Endothelial cell of umbilical vein (primary cell): ENCODE results near the gene MAP3K21.

Source experiments
- EZH2 ChIP-seq: IDR thresholded peaks from 2 replicates; pipeline ENCODE4 v1.6.1; 2012; ENCODE audit warnings: borderline replicate concordance, low read depth, mild to moderate bottlenecking, moderate library complexity, low read length, inconsistent platforms; ENCODE audit not compliant: severe bottlenecking
- FOS ChIP-seq: IDR thresholded peaks from 2 replicates; pipeline ENCODE4 v1.6.1; 2011; ENCODE audit warnings: mild to moderate bottlenecking, low read length, moderate library complexity, borderline replicate concordance; ENCODE audit not compliant: insufficient read depth
- GATA2 ChIP-seq: IDR thresholded peaks from 2 replicates; pipeline ENCODE4 v1.7.0; 2011; ENCODE audit warnings: low read depth, mild to moderate bottlenecking, moderate library complexity, mixed read lengths, low read length; ENCODE audit not compliant: insufficient read length, insufficient read depth
- JUN ChIP-seq: IDR thresholded peaks from 2 replicates; pipeline ENCODE4 v1.6.1; 2011; ENCODE audit warnings: borderline replicate concordance, low read depth; ENCODE audit not compliant: insufficient read length, insufficient read depth
- MYC ChIP-seq: IDR thresholded peaks from one replicate; pipeline ENCODE4 v1.6.1; 2011; ENCODE audit warnings: mild to moderate bottlenecking, low read depth, low read length
- POLR2A ChIP-seq: IDR thresholded peaks from 2 replicates; pipeline ENCODE4 v1.6.1; 2012; ENCODE audit warnings: low read depth, mild to moderate bottlenecking, control low read depth, low read length
- POLR2AphosphoS5 ChIP-seq: IDR thresholded peaks from 2 replicates; pipeline ENCODE4 v1.6.1; 2012; ENCODE audit warnings: low read depth, mild to moderate bottlenecking, control low read depth, low read length, moderate library complexity; ENCODE audit not compliant: insufficient read depth
- TF ChIP-seq, protein P1 (sequence below), 2 donors: IDR thresholded peaks; 1 replicate in 1 of 2; 2 replicates in 1 of 2; pipeline ENCODE4 v1.5.1; 2011; ENCODE audit warnings: low read length in 2 of 2, mild to moderate bottlenecking in 2 of 2, moderate library complexity in 2 of 2, control low read depth in 1 of 2, inconsistent platforms in 1 of 2, low read depth in 1 of 2; ENCODE audit not compliant: insufficient read depth in 1 of 2; ENCODE audit errors: extremely low read depth in 1 of 2
- TF ChIP-seq, protein P2 (sequence below): IDR thresholded peaks from 2 replicates; pipeline ENCODE4 v1.6.1; 2011; ENCODE audit not compliant: insufficient read depth, insufficient read length

DNA sequence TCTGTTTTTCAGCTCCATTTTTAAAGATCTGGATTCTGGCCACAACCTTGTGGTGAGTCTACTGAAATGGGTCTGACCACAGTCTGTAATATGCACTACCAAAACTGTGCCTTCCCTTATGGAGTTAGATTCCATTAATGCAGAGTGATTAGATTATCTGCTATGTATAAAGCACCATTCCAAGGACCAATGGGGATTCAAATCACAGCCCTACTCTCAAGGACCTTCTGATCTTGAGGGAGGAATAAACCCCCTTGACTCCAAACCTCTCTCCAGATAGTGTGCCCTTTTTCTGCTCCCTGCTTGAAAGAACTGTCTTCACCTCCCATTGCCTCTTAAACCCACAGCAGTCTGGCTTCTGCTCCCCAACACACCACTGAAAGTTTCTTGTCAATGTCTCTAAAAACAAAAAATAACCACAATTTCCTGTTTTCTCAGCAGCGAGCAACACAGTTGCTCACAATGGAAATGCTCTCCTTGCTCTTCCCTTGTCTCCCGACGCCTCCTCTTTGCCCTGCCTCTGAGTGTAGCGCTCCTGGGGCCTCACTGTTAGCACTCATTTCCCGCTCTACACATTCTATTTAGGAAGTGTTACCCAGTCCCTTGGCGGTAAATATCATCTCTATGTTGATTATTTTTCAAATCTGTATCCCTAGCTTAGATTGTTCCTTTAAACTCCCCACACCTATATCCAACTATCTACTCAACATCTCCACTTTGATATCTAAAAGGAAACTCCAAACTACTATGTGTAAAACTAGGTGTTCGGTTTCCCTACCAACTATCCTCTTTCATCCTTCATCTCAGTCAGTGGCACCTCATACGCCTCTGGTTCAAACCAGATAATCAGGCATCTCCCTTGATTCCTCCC is 45.6 kb upstream of the MAP3K21 start:
- TF ChIP-seq, protein P1, sequence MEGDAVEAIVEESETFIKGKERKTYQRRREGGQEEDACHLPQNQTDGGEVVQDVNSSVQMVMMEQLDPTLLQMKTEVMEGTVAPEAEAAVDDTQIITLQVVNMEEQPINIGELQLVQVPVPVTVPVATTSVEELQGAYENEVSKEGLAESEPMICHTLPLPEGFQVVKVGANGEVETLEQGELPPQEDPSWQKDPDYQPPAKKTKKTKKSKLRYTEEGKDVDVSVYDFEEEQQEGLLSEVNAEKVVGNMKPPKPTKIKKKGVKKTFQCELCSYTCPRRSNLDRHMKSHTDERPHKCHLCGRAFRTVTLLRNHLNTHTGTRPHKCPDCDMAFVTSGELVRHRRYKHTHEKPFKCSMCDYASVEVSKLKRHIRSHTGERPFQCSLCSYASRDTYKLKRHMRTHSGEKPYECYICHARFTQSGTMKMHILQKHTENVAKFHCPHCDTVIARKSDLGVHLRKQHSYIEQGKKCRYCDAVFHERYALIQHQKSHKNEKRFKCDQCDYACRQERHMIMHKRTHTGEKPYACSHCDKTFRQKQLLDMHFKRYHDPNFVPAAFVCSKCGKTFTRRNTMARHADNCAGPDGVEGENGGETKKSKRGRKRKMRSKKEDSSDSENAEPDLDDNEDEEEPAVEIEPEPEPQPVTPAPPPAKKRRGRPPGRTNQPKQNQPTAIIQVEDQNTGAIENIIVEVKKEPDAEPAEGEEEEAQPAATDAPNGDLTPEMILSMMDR (IDR thresholded peaks at IDR 0.05; ENCODE audit: extremely low read depth in 1 of 2, insufficient read depth in 1 of 2, low read depth in 1 of 2, low read length in 2 of 2): no peak
- TF ChIP-seq POLR2AphosphoS5 (no peak), POLR2A (no peak), JUN (no peak), EZH2 (no peak), MYC (no peak), GATA2 (no peak), FOS (no peak)
- TF ChIP-seq, protein P2, sequence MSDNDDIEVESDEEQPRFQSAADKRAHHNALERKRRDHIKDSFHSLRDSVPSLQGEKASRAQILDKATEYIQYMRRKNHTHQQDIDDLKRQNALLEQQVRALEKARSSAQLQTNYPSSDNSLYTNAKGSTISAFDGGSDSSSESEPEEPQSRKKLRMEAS: no peak
